Fibroblast of skin of right quadriceps (primary cell): ENCODE results near the gene PITRM1.
"Not testable (repeated sequence)": the region's sequence is repeated elsewhere in the genome, so short reads cannot be mapped to it uniquely, and the experiment has no call there.

ENCODE experiments used
- DNase-seq: peaks from one replicate; pipeline ENCODE4 v3.0.0-alpha.2; 2013

PITRM1 gene

GRCh38 chr10:3196958-3197347 lies 24.4 kb upstream of the PITRM1 start:
- DNase-seq, result no peak

- DNase-seq, result no peak
Observed at GRCh38 chr10:3196482-3196881, 23.9 kb upstream of the PITRM1 start.

GRCh38 chr10:3195726-3196125 lies 23.1 kb upstream of the PITRM1 start:
- DNase-seq, result no peak

GRCh38 chr10:3195286-3195685 lies 22.7 kb upstream of the PITRM1 start:
- no peak for DNase-seq

- DNase-seq, result no peak
Observed at GRCh38 chr10:3194871-3195270, 22.3 kb upstream of the PITRM1 start.

- no peak for DNase-seq
Observed at GRCh38 chr10:3193751-3194150, 21.2 kb upstream of the PITRM1 start.

- DNase-seq, result peak; percentile 73
Observed at GRCh38 chr10:3192856-3193635, 20.5 kb upstream of the PITRM1 start.

- DNase-seq, result no peak
Observed at GRCh38 chr10:3190817-3191216, 18.2 kb upstream of the PITRM1 start.

- not testable (repeated sequence) for DNase-seq
Observed at GRCh38 chr10:3187229-3187628, 14.6 kb upstream of the PITRM1 start.

- no peak for DNase-seq
Observed at GRCh38 chr10:3186368-3186767, 13.8 kb upstream of the PITRM1 start.

- DNase-seq, result no peak
Observed at GRCh38 chr10:3185386-3185785, 12.8 kb upstream of the PITRM1 start.

GRCh38 chr10:3180355-3181025 lies 7.9 kb upstream of the PITRM1 start:
- DNase-seq, result no peak

GRCh38 chr10:3179174-3179573 lies 6.6 kb upstream of the PITRM1 start:
- DNase-seq, result no peak

- DNase-seq, result no peak
Observed at GRCh38 chr10:3178042-3178441, 5.5 kb upstream of the PITRM1 start.

- no peak for DNase-seq
Observed at GRCh38 chr10:3173171-3173878, 743 bp upstream of the PITRM1 start.

GRCh38 chr10:3172081-3172445 lies 519 bp downstream of the PITRM1 start:
- DNase-seq, result peak; percentile 76

- DNase-seq, result not testable (repeated sequence)
Observed at GRCh38 chr10:3171488-3171887, 1.1 kb downstream of the PITRM1 start.

- no peak for DNase-seq
Observed at GRCh38 chr10:3169673-3170072, 2.9 kb downstream of the PITRM1 start.

- DNase-seq, result no peak
Observed at GRCh38 chr10:3169271-3169670, 3.3 kb downstream of the PITRM1 start.

GRCh38 chr10:3167611-3168330 lies 4.8 kb downstream of the PITRM1 start:
- no peak for DNase-seq

- no peak for DNase-seq
Observed at GRCh38 chr10:3166496-3167290, 5.9 kb downstream of the PITRM1 start.

- no peak for DNase-seq
Observed at GRCh38 chr10:3165196-3165595, 7.4 kb downstream of the PITRM1 start.
